HEK293 (cell line): Measurements from ENCODE around the gene ATF6.

ENCODE experiments used
- KLF10 ChIP-seq: fragments of 450-650 bp; IDR thresholded peaks from 2 replicates; pipeline ENCODE4 v1.5.1; 2018; ENCODE audit warnings: missing biosample characterization, mild to moderate bottlenecking, missing genetic modification characterization
- SP2 ChIP-seq: fragments of 450-650 bp; formaldehyde crosslinking; IDR thresholded peaks from 2 replicates; pipeline ENCODE4 v1.5.1; 2016; ENCODE audit warnings: missing biosample characterization, missing genetic modification characterization
- ZBTB48 ChIP-seq: fragments of 450-650 bp; formaldehyde crosslinking; IDR thresholded peaks from 2 replicates; pipeline ENCODE4 v1.5.1; 2016; ENCODE audit warnings: missing biosample characterization, missing genetic modification characterization
- ZBTB7A ChIP-seq: fragments of 450-650 bp; formaldehyde crosslinking; IDR thresholded peaks from 2 replicates; pipeline ENCODE4 v1.5.1; 2016; ENCODE audit warnings: low read depth, missing biosample characterization, missing genetic modification characterization
- ZNF146 ChIP-seq: fragments of 450-650 bp; formaldehyde crosslinking; IDR thresholded peaks from 2 replicates; pipeline ENCODE4 v1.5.1; 2016; ENCODE audit warnings: missing biosample characterization, missing genetic modification characterization
- ZNF274 ChIP-seq, 2 experiments: fragments of 200-500 bp in 1 of 2; fragments of 450-650 bp in 1 of 2; sonication (Bioruptor generic) in 1 of 2; formaldehyde crosslinking in 1 of 2; IDR thresholded peaks; 2 replicates each; pipeline versions ENCODE4 v1.5.1 to v1.6.1; 2014 to 2016; ENCODE audit warnings: borderline replicate concordance in 1 of 2, inconsistent platforms in 1 of 2, low read length in 1 of 2, missing biosample characterization in 1 of 2, missing genetic modification characterization in 1 of 2
- ZNF544 ChIP-seq: fragments of 450-650 bp; formaldehyde crosslinking; IDR thresholded peaks from 2 replicates; pipeline ENCODE4 v1.5.0; 2017; ENCODE audit warnings: missing biosample characterization, missing genetic modification characterization
- TF ChIP-seq, protein P1 (sequence below): fragments of 450-650 bp; formaldehyde crosslinking; IDR thresholded peaks from 2 replicates; pipeline ENCODE4 v1.5.1; 2016; ENCODE audit warnings: missing biosample characterization, missing genetic modification characterization, borderline replicate concordance
- TF ChIP-seq, protein P2 (sequence below): fragments of 450-650 bp; formaldehyde crosslinking; IDR thresholded peaks from 2 replicates; pipeline ENCODE4 v1.5.1; 2016; ENCODE audit warnings: missing biosample characterization, missing genetic modification characterization
- TF ChIP-seq, protein P3 (sequence below): fragments of 450-650 bp; formaldehyde crosslinking; IDR thresholded peaks from 2 replicates; pipeline ENCODE4 v1.5.1; 2016; ENCODE audit warnings: missing biosample characterization, missing genetic modification characterization

DNA sequence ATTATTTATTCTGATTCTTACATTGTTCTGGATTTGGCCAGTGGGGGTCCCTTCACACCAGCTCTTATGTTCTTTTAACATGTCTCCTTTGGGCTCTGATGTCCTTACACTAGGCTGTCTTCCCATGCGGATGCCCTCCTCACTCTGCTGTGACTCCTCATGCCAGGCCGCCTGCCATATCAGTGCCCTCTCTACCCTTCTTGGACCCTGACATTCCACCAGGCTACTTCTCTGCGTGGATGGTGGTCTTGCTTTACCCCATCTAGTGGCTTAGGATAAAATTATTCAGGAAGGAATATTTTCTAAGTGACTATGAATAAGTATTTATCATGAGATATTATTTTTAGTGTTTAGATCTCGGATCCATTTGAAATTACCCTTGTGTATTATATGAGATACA is 21.2 kb downstream of the ATF6 start:
- no peak for TF ChIP-seq ZBTB48 (tag by site-specific recombination)
- TF ChIP-seq, protein P1, sequence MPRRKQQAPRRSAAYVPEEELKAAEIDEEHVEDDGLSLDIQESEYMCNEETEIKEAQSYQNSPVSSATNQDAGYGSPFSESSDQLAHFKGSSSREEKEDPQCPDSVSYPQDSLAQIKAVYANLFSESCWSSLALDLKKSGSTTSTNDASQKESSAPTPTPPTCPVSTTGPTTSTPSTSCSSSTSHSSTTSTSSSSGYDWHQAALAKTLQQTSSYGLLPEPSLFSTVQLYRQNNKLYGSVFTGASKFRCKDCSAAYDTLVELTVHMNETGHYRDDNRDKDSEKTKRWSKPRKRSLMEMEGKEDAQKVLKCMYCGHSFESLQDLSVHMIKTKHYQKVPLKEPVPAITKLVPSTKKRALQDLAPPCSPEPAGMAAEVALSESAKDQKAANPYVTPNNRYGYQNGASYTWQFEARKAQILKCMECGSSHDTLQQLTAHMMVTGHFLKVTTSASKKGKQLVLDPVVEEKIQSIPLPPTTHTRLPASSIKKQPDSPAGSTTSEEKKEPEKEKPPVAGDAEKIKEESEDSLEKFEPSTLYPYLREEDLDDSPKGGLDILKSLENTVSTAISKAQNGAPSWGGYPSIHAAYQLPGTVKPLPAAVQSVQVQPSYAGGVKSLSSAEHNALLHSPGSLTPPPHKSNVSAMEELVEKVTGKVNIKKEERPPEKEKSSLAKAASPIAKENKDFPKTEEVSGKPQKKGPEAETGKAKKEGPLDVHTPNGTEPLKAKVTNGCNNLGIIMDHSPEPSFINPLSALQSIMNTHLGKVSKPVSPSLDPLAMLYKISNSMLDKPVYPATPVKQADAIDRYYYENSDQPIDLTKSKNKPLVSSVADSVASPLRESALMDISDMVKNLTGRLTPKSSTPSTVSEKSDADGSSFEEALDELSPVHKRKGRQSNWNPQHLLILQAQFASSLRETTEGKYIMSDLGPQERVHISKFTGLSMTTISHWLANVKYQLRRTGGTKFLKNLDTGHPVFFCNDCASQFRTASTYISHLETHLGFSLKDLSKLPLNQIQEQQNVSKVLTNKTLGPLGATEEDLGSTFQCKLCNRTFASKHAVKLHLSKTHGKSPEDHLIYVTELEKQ (tag by site-specific recombination) = no peak
- TF ChIP-seq, protein P2, sequence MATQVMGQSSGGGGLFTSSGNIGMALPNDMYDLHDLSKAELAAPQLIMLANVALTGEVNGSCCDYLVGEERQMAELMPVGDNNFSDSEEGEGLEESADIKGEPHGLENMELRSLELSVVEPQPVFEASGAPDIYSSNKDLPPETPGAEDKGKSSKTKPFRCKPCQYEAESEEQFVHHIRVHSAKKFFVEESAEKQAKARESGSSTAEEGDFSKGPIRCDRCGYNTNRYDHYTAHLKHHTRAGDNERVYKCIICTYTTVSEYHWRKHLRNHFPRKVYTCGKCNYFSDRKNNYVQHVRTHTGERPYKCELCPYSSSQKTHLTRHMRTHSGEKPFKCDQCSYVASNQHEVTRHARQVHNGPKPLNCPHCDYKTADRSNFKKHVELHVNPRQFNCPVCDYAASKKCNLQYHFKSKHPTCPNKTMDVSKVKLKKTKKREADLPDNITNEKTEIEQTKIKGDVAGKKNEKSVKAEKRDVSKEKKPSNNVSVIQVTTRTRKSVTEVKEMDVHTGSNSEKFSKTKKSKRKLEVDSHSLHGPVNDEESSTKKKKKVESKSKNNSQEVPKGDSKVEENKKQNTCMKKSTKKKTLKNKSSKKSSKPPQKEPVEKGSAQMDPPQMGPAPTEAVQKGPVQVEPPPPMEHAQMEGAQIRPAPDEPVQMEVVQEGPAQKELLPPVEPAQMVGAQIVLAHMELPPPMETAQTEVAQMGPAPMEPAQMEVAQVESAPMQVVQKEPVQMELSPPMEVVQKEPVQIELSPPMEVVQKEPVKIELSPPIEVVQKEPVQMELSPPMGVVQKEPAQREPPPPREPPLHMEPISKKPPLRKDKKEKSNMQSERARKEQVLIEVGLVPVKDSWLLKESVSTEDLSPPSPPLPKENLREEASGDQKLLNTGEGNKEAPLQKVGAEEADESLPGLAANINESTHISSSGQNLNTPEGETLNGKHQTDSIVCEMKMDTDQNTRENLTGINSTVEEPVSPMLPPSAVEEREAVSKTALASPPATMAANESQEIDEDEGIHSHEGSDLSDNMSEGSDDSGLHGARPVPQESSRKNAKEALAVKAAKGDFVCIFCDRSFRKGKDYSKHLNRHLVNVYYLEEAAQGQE (tag by site-specific recombination) = no peak
- no peak for TF ChIP-seq ZNF544
- TF ChIP-seq ZNF274 (IDR thresholded peaks at IDR 0.05; ENCODE audit: low read length) = no peak
- TF ChIP-seq ZNF274 (tag by site-specific recombination; IDR thresholded peaks at IDR 0.05; ENCODE audit: borderline replicate concordance) = no peak
- TF ChIP-seq, protein P3, sequence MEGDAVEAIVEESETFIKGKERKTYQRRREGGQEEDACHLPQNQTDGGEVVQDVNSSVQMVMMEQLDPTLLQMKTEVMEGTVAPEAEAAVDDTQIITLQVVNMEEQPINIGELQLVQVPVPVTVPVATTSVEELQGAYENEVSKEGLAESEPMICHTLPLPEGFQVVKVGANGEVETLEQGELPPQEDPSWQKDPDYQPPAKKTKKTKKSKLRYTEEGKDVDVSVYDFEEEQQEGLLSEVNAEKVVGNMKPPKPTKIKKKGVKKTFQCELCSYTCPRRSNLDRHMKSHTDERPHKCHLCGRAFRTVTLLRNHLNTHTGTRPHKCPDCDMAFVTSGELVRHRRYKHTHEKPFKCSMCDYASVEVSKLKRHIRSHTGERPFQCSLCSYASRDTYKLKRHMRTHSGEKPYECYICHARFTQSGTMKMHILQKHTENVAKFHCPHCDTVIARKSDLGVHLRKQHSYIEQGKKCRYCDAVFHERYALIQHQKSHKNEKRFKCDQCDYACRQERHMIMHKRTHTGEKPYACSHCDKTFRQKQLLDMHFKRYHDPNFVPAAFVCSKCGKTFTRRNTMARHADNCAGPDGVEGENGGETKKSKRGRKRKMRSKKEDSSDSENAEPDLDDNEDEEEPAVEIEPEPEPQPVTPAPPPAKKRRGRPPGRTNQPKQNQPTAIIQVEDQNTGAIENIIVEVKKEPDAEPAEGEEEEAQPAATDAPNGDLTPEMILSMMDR (tag by site-specific recombination) = peak; percentile 68
- TF ChIP-seq ZBTB7A = no peak
- TF ChIP-seq SP2 = no peak
- TF ChIP-seq KLF10 (tag by site-specific recombination) = no peak
- no peak for TF ChIP-seq ZNF146 (tag by site-specific recombination)
